Endometrium (tissue), 2 donors: ENCODE measurements around the gene HOXB4.

Experiments used
- FAIRE-seq: peaks from 2 replicates; lab custom pipeline; 2012; peaks lifted over from hg19 to GRCh38; lab: Jason Lieb, UNC
- donor health status: control.
- donor health status: control.

HOXB4 gene

DNA sequence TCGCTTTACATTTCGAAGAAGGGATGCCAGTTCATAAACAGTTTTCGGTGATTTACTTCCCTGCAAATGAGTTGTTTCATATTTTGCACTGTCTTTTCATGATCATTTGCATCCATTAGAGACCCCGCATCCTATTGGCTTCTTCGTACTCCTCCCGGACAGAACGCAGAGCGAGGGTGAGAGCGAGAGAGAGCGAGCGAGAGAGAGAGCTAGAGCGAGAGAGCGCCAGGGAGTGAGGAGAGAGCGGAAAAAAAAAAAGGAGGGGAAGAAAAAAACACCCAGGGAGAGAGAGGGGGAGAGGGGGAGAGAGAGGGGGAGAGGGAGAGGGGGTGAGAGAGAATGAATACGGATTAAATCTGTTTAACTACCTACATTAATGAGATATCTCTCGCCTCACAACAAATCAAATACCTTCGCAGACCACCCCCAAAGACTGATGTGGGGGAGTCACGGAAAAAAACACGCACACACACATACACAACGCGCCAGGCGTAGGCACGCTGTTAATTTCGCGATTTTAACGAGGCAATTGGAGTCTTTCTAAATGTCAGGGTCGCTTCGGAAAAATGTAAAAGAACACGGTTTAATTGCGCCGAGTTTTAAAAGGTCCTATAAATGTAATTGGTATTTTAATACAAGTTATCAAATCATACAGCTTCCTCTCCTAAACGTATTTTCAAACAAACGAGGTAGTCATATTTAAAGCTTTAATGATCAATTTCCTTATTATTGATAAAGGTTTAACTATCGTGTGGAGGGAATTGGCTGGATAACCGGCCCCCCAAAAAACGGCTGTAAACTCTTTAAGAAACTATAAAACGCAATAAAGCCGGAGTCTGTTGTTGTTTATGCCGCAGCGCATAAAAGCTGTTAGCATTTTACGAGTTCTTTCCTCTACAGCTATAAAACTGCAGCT, 37.2 kb upstream of the HOXB4 start, which contains the start of gene HOXB8:
TSS of gene HOXB8 (minus strand) at position 246 of the 916 bp plus-strand sequence. CDS start 588 bp downstream, outside the sequence.
- FAIRE-seq: no peak

DNA sequence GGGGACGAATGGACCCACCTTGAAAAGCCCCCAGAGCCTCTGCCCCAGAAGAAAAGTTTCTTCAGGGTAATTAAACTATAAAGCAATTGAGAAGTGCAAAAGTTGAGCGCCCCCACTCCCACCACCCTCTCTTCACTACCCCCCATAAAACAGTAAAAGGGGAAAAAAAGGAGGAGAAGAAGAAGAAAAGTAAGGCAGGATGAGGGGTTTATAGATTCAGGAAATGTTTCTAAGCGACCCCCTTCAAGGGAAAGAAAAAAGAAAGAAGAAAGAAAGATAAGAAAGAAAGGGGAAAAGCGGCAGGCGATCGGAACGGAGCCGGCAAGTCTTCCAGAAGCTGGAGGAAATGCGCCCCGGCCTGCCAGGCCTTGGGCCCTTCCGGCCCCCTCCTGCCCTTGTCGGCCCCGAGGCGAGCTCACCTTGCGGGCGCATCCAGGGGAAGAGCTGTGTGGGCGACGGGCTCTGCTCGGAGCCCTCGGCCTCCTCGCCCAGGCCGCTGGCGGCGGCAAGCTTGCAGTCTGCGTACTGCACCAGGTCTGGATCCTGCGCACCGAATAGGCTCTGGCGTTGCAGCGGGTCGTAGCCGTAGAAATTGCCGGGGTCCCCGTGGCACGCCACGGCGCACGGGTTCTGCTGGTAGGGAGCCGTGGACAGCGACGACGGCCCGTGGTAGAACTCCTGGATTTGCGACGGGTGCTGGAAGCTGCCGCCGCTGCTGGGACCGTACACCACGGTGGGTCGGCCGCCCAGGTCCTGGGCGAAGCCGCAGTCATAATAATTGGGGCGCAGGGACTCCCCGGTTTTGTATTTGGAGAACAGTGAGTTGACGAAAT, 35.9 kb upstream of the HOXB4 start:
- FAIRE-seq: no peak

DNA sequence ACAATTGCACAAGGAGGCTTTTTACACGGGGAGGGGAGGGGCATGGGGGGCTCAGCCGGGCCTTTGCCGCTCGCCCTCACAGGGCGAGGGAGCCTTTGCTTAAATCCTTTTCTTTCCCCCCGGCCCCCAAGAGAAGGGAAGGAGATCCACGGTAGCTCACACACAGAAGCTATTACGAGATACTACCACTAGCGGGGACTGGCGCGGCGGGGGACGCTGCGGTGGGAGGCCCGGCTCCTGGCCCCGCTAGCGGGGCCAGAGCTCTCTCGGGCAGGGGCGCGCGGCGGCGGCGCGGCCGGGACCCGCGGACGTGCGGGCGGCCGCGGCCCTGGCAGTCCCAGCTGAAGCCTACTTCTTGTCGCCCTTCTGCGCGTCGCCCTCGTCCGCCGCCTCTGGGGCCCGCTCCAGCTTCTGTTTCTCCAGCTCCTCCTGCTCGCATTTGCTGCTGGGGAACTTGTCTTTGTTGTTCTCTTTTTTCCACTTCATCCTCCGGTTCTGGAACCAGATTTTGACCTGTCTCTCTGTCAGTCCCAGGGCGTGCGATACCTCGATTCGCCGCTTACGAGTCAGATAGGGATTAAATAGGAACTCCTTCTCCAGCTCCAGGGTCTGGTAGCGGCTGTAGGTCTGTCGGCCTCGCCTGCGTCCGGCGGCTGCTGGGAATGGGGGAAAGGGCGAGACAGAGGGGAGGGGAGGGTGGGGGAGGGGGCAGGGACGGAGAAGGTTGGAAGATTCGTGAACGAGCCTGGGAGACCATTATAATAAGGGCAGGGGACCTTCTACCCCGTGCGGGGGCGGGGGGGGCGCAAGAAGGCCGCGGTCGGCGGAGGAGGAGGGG, 34.9 kb upstream of the HOXB4 start:
- no peak for FAIRE-seq

DNA sequence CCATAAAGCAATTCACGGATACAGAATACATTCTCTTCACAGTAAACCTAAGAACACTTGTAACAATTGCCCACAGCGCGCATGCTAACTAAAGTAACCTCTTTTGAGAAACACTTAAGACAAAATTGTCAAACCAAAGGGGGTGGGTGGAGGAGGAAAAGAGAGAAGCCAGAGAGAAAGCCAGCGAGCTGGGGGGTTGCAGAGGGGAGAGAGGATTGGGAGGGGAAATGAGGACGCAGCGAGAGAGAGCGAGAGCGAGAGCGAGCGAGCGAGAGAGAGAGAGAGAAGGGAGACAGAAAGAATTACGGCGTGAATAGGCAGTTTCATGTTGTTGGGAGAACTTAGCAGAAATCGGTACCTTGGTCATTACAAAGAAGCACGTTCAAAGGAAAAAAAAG, 34.3 kb upstream of the HOXB4 start:
- FAIRE-seq: no peak

DNA sequence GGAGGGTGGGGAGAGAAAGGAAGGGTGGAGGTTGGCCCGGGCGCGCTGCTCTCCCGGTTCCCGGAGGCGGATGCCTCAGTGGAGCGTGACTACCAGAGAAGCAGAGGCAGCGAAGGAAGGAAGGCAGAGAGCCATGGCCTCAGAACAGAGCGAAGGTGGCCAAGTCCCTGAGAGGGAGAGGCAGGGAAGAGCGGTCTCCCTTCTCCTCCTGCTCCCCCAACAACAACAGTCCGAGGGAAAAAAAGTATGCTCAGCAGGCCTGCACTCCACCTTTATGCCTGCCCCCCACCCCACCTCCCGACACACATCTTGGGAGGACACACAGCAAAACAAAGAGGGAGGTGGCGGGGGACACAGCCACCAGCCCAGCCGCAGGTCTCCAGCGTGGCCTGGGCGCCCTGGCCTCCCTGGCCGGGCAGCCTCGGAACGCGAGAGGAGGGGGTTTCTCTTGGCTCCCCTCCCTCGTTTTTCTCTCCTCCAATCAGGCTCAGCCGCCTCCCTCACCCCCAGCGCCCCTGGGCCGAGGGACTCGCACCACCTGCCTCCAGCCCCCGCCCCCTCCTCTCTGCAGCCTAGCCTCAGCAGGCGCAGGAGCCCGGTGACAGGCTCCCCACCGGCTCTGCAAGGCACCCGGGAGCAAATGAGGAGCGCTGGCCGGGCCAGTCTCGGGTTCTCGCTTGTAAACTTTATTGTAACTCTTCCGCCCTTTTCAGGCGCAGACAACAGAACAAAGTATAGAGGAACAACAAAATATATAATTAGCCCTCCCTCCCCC, 33.7 kb upstream of the HOXB4 start:
- FAIRE-seq: no peak

DNA sequence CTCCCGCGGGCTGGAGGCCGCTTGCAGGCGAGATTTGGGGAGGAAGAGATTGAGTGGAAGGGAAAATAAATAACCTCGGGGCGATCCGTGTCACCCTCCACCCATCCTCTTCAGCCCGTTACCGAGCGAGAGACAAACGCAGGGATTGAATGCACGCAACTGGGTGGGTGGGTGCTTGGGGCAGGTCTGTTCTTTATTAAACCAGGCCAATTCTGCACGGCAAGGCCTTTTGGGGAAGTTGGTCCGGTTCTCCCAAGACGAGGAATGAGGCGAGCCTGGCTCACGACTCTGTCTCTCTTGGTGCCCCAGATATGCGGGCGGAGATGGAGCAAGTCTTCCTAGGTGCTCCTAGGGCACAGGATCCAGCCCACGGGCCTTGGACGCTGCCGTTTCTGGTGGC, 33.1 kb upstream of the HOXB4 start:
- no peak for FAIRE-seq

DNA sequence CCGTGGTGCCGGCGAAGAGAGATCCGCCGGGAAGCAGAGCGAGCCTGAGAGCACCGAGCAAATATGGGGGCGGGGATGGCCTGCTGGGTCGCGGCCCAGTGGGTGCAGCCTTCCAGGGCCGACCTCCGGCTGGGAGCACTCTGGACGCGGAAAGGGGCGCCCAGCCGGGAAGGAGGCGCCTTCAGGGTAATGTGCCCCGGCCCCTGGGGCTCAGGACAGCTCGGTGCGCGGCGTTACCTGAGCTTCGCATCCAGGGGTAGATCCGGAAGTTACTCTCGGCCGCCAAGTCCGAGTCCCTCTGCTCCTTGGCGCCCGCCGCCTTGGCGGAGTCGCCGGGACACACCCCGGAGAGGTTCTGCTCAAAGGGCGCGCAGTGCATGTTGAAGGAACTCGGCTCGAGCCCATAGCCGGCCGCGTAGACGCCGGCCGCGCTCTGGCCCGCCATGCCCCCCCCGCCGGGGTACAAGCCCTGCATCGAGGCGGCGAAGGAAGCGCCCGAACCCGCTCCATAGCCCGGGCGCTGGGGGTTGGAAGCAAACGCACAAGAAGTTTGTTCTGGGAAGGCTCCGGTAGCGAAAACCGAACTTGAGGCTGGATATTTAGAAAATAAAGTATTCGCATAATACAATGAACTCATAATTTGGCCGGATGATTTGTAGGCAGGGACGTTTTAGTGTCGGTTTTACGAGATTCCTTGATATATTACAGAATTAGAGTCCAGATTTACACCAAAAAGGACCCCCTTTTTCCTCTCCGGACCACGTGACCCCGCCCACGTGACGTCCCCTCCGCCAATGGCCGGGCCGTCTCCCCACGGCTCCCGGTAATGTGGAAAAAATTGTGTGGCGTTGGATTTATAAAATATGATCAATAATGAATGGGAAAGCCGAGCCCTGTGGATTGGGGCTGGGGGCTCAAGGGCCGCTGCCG, 32.4 kb upstream of the HOXB4 start, which contains the start of gene HOXB7:
TSS of gene HOXB7 (minus strand) at position 736 of the 930 bp plus-strand sequence. CDS start at position 637, 99 bp downstream.
- FAIRE-seq: no peak

DNA sequence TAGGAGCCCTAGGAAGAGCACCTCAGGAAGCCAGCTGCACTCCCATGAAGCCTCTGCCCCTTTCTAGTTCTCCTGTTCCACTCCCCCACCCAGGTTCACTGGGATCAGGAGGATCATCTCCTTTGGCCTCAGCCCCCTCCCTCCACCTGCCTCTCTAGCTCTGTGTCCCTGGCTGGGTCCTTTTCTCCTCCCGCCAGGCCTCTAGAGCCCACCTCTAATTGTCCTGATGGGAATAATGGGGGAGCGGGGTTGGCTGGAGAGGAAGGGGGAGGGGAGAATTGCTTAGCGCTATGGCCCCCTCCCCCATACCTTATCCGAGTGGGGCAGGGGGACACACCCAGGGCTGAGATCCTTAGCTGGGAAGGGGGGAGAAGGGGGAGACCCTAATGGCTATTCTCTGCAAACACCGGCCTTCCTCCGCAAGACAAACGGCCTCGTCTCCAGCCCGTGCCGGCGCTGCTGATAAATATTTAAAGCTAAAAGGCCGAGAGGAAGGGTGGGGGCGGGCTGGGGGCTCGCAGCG, 31.7 kb upstream of the HOXB4 start:
- FAIRE-seq: no peak

DNA sequence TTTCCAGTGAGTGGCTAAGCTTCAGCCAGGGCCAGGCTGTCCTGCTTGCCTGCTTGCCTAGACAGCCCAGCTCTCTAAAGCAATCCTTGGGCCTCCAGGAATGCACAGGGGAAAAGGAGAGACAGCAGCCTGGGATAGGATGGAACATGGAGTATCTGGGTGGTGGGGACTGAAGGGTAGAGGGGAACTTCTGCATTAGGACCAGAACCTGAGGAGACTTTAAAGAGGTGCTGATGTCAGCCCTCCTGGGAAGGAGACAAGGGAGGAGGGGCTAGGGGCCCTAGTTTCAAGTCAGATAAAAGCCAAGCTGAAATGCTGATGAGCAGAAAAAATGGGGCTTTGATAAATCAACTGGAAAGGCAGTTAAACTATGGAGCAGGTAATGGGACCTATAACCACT, 30.9 kb upstream of the HOXB4 start:
- no peak for FAIRE-seq

DNA sequence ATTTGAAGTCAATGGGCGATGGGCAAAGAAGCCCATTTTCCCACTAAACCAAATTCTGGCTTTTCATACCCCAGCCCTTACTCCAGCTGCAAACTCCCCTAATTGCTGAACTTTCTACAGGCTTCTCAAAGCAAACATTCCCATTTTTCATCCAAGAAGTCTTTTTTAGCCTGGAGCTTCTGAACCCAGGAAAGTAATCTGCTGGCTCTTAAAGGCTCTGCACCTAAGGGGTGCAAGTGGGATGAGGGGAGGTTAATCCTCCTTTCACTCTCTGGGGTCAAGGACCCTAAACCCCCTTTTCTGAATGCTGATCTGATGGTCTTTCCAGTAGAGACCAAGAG, 30.3 kb upstream of the HOXB4 start:
- no peak for FAIRE-seq

DNA sequence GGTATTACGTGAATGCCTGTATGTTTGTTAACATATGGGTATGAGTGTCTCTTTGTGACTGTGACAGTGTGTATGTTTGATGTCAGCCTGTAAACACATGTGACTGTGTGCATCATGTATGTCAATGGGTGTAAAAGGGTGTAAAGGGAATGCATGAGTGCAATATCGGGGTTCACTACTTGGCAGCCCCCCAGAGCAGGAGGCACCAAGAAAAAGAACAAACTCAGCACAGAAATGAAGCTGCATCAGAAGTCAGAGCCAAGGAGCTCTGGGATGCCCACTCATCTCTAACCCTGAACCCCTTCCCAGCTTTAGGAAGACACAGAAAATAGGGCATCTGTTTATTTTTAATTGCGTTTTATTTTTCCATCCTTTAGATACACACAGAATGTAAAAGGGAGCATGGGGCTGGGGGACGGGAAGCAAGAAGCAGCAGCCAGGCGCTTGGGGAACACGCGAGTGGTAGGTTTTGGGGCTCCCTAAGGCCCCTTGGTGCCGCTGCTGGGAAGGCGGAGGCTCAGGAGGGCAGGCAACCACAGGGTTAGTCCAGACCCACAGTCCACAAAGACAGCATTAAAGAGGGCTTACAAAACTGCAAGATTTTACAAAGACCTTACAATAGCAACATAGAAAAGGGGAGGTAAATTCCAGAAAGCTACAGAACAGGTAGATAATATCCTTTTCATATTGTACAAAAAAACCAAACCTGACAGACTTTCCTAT, 28.9 kb upstream of the HOXB4 start:
- FAIRE-seq: no peak

DNA sequence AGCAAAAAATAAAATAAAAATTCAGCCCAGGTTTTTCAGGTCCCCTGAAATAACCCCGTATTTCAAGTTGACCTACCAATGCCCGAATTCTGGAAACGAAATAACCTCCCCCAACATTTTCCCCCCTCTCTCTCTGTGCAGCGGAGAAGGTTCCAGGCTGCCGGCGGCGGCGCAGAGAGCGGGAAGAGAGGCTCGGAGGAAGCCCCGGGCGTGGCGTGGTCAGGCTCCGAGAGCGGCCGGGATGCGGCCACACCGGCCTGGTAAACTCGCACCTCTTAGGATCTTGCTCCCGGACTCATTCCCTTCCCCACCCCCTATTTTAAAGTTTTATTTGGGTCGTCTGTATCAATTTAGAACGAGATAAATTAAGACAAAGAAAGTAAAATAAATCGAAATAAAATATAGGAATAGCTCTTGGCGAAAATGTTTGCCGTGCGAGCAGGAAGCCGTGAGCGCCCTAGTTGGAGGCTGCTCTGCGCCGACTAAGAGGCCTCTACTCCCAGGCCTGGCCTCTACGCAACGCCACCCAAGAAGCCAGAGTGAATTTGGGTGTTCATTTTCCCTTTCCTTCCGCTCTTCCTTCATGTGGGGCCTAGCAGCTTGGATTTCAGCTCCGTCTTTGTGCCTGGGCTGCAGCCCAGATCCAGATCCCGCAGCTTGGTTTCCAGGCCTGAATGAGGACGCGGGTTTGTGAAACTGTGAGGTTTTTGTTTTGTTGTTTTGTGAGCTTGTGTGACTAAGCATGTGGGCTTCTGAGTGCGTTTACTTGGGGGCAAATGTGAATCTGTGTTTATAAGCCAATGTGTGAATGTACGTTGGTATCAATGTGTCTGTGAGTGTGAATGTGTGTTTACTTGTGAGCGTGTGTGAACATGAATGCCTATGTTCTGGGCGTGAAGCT, 28.1 kb upstream of the HOXB4 start:
- no peak for FAIRE-seq

DNA sequence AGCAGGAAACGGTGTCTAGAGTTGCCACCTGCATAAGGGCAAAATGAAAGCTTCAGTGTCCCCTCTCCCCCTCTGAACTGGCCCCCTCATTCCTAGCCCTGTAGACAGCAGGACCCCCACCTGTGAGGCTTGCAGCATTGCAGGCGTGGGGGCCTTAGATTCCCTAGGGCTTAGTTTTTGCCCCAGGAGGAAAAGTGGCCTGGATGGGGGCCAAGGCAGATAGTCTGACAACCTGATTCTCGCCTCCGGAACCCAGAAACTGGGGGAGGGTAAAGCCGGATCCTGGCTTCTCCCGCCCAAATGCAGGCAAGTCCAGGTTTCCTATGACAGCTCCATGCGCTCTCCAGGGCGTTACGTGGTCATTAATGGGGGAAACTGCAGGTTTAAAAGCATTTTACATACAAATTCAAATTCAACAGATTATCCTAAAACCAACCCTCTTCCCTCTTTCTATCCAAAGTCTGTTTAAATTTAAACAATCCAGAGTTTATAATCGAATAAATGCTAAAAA, 27.3 kb upstream of the HOXB4 start:
- no peak for FAIRE-seq

DNA sequence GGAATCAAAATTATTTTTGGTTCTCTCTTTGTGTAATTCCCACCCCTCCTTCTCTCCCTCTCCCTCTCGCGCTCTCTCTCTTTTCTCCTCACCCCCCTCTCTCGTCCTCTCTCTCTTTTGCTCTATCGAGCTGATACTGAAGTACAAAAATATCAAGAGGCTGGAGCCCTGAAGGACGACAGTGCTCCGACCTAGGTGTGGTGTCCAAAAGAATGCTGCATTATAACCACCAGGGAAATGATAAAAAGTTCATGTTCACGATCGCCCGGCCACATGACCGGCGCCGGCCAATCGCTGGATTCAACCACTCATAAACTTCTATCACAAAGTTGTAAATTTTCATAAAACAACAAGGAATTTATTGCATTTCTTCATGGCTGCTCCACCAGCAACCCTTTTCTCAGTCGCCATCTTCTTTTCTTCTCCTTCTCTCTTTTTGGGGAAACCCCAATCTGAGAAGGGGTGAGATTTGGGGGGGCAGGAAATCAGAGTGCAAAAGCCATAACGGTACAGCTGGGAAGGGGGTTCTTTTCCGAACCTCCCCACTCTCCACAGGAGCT, 26.7 kb upstream of the HOXB4 start, which contains the start of gene HOXB6:
TSS of gene HOXB6 (minus strand) at position 217 of the 560 bp plus-strand sequence. CDS start 6,836 bp downstream, outside the sequence.
- FAIRE-seq: no peak

DNA sequence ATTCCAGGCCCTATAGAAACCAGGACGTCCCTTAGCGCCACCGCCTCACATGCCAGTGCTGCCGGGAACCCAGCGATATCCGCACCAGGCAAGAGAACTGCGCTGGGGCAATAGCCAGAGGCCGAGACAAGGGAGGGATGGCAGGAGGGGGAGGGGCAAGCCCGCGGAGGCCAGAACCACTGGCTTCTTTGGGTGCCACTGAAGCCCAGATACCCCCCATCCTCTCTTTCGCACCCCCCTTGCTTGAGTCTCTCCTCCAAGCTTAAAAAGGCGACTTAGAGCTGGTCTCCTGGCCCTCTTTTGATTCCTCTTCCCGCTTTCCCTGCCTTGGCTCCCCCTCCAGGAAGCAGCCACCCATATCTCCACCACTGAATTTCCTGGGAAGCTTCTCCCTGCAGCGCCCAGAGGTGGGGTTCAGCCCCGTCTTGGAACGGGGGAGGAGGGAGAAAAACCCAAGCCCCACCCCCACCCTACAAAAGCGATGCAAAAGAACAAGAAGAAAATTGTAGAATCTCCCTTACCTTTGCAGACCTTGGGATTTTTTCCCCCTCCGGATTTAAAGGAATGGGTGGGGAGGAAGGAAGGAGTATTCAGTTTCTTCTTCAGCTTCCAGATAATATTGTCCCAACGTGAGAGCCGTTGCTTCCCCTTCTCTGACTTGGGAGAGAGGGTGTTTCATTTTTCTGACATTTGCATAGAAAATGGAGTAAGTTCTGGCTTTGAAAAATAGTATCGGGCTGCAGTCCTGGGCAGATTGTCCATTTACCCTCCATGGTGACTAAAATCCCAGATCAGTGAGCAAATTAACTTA, 26.0 kb upstream of the HOXB4 start:
- no peak for FAIRE-seq
